ENCODE results near the gene SLC25A3. TPM values are rescaled to one million over a fixed set of nuclear protein-coding genes. Genes with fewer than 3 reads are reported as not detected.

SLC25A3 gene
- total and polyA plus RNA-seq, 2 donors (not counting 1 experiment from before 2014, with no cell fraction given) = 276 to 304 TPM

GRCh38 chr12:98651328-98651727 lies 57.8 kb downstream of the SLC25A3 start:
- H3K4me2 ChIP-seq (replicated peaks; ENCODE audit: low read depth, low read length, poor library complexity, severe bottlenecking) = no peak overlapping the region
- H3K36me3 ChIP-seq (replicated peaks in 1 of 2; ENCODE audit: control extremely low read depth in 1 of 2, control insufficient read depth in 1 of 2, extremely low read depth in 1 of 2, insufficient read depth in 2 of 2, low read length in 1 of 2) = peaks cover 14 to 16% of the 10 kb centered on the region in 2 experiments
- TF ChIP-seq CTCF (IDR thresholded peaks at IDR 0.05) (no peak), EZH2 (IDR thresholded peaks at IDR 0.05; ENCODE audit: borderline replicate concordance, insufficient read depth, low read depth, low read length, poor library complexity, severe bottlenecking) (no peak)
- Mint-ChIP-seq H3K4me1 (peaks cover 8% of the 10 kb centered on the region), H3K27ac (no peak overlapping the region), H3K27me3 (no peaks in the 10 kb centered on the region), H3K9me3 (ENCODE audit: insufficient read depth) (no peaks in the 10 kb centered on the region), H3K4me3 (no peak overlapping the region)
- H3K9me3 ChIP-seq (ENCODE audit: control extremely low read depth in 1 of 3, control insufficient read depth in 2 of 3, insufficient read depth in 1 of 3, low read length in 2 of 3) = peaks cover 0 to 1% (median 0%) of the 10 kb centered on the region in 3 donors
- no peak overlapping the region for H3K9ac ChIP-seq (ENCODE audit: low read length)
- H3K4me3 ChIP-seq (ENCODE audit: control extremely low read depth in 1 of 5, extremely low read depth in 1 of 5, insufficient read depth in 1 of 5, low read depth in 2 of 5, low read length in 4 of 5) = no peak overlapping the region
- DNase-seq (no peak), ATAC-seq (ENCODE audit: low read depth) (no peak)
- intact Hi-C loops (cut with micrococcal nuclease) = no loop called here
- CTCF ChIA-PET = interaction anchor here (0.6 to 7.8 kb wide), 11 partner anchors 14 to 160 kb away, joined by 3 to 127 read pairs (median 4); partner anchors contain the start of gene SLC25A3
- H3K79me2 ChIP-seq (ENCODE audit: control insufficient read depth, insufficient read depth, low read length) = peaks cover 14% of the 10 kb centered on the region
- POLR2A ChIA-PET = no interaction called here
- H3K27ac ChIP-seq (ENCODE audit: low read length in 2 of 2) = no peak overlapping the region
- H2AFZ ChIP-seq (ENCODE audit: insufficient read depth, low read depth, low read length, poor library complexity, severe bottlenecking) = no peak overlapping the region
- peaks cover 5% of the 10 kb centered on the region in 2 donors for H3K4me1 ChIP-seq (ENCODE audit: control insufficient read depth in 2 of 2, insufficient read depth in 2 of 2, low read length in 2 of 2)
- H4K20me1 ChIP-seq (ENCODE audit: control insufficient read depth, insufficient read depth, low read length, poor library complexity, severe bottlenecking) = no peaks in the 10 kb centered on the region
- no peaks in the 10 kb centered on the region for H3K27me3 ChIP-seq (replicated peaks in 1 of 4; ENCODE audit: control extremely low read depth in 1 of 4, control insufficient read depth in 3 of 4, insufficient read depth in 4 of 4, low read length in 3 of 4)

DNA sequence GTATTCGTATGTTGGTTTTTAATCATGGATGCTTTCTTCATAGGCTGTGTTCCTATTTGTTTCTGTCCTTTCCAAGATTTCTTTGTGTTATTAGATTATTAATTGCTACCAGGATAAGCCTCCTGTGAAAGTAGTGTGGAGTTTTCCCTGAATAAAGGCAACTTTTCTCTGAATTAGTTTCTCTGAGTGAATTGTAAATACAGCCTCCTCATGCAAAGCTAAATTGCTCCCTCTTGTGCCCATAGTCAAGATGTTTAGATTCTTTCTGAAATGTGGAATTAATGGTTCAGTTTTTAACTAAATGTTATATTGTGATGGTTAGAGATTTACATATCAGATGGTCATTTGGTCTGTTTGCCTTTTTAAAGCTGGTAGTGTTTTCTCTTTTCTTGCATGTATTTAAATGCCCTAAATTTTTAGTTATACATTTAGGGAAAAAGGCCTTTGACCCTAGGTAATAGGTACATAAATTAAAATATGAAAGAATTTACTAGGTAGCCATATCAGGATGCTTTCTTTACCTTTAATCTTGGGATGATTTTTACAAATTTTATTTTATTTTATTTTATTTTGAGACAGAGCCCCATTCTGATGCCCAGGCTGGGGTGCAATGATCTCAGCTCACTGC lies 60.5 kb downstream of the SLC25A3 start:
- H3K9me3 ChIP-seq (ENCODE audit: control extremely low read depth in 1 of 3, control insufficient read depth in 2 of 3, insufficient read depth in 1 of 3, low read length in 2 of 3) = peaks cover 0 to 1% (median 0%) of the 10 kb centered on the region in 3 donors
- H3K36me3 ChIP-seq (replicated peaks in 1 of 2; ENCODE audit: control extremely low read depth in 1 of 2, control insufficient read depth in 1 of 2, extremely low read depth in 1 of 2, insufficient read depth in 2 of 2, low read length in 1 of 2) = peaks cover 15 to 41% of the 10 kb centered on the region in 2 experiments
- ChIA-PET POLR2A (no interaction called here), CTCF (interaction anchor here (0.7 to 7.8 kb wide), 22 partner anchors 9 to 229 kb away, joined by 3 to 127 read pairs (median 4); partner anchors contain the start of gene SLC25A3)
- H3K9ac ChIP-seq (ENCODE audit: low read length) = no peak overlapping the region
- TF ChIP-seq EZH2 (IDR thresholded peaks at IDR 0.05; ENCODE audit: borderline replicate concordance, insufficient read depth, low read depth, low read length, poor library complexity, severe bottlenecking) (no peak), CTCF (IDR thresholded peaks at IDR 0.05) (peak; percentile 80)
- Mint-ChIP-seq H3K4me1 (peaks cover 1% of the 10 kb centered on the region), H3K27me3 (no peaks in the 10 kb centered on the region), H3K27ac (no peak overlapping the region), H3K4me3 (no peak overlapping the region), H3K9me3 (ENCODE audit: insufficient read depth) (no peaks in the 10 kb centered on the region)
- H3K4me3 ChIP-seq (ENCODE audit: control extremely low read depth in 1 of 5, extremely low read depth in 1 of 5, insufficient read depth in 1 of 5, low read depth in 2 of 5, low read length in 4 of 5) = no peak overlapping the region
- whole genome bisulfite sequencing (ENCODE audit: insufficient coverage) = no CpG with 5 or more reads among the region's 1 CpG
- peak; percentile 73 for DNase-seq
- H3K27me3 ChIP-seq (replicated peaks in 1 of 4; ENCODE audit: control extremely low read depth in 1 of 4, control insufficient read depth in 3 of 4, insufficient read depth in 4 of 4, low read length in 3 of 4) = no peaks in the 10 kb centered on the region
- H3K4me2 ChIP-seq (replicated peaks; ENCODE audit: low read depth, low read length, poor library complexity, severe bottlenecking) = no peak overlapping the region
- ATAC-seq (ENCODE audit: low read depth) = peak; percentile 47
- H3K4me1 ChIP-seq (ENCODE audit: control insufficient read depth in 2 of 2, insufficient read depth in 2 of 2, low read length in 2 of 2) = no peaks in the 10 kb centered on the region
- intact Hi-C loops (cut with micrococcal nuclease) = loop anchor here (1.0 to 2.0 kb wide), 5 partner anchors 9 to 229 kb away; partner anchors contain the start of gene APAF1
- H3K27ac ChIP-seq (ENCODE audit: low read length in 2 of 2) = no peak overlapping the region
- no peaks in the 10 kb centered on the region for H4K20me1 ChIP-seq (ENCODE audit: control insufficient read depth, insufficient read depth, low read length, poor library complexity, severe bottlenecking)
- H3K79me2 ChIP-seq (ENCODE audit: control insufficient read depth, insufficient read depth, low read length) = peaks cover 10% of the 10 kb centered on the region
- no peak overlapping the region for H2AFZ ChIP-seq (ENCODE audit: insufficient read depth, low read depth, low read length, poor library complexity, severe bottlenecking)
